Cardiac muscle cell (in vitro differentiated cells and primary cell): ENCODE results near the gene KCTD1. TPM values are rescaled to one million over a fixed set of nuclear protein-coding genes. Genes with fewer than 3 reads are reported as not detected.

Source experiments
- DNase-seq, 2 donors: peaks; one replicate each; pipeline versions ENCODE4 v3.0.0 to v3.0.0-alpha.2; 2010 to 2017; ENCODE audit warnings: low read depth in 1 of 2, low spot score in 1 of 2
- H3K27ac ChIP-seq: fragments of 200-600 bp; sonication (generic); 2 replicates; pipeline ENCODE4 v1.5.1; 2016
- H3K27me3 ChIP-seq: fragments of 200-600 bp; sonication (generic); 2 replicates; pipeline ENCODE4 v1.6.0; 2016; ENCODE audit warnings: control low read depth
- H3K36me3 ChIP-seq: fragments of 200-600 bp; sonication (generic); 2 replicates; pipeline ENCODE4 v1.5.1; 2016; ENCODE audit warnings: control low read depth
- H3K4me1 ChIP-seq: fragments of 200-600 bp; sonication (generic); 2 replicates; pipeline ENCODE4 v1.8.1; 2017; ENCODE audit warnings: low read depth, mild to moderate bottlenecking, mixed run types
- H3K4me3 ChIP-seq: fragments of 200-600 bp; sonication (generic); 2 replicates; pipeline ENCODE4 v1.5.1; 2016; ENCODE audit warnings: mild to moderate bottlenecking
- H3K9me3 ChIP-seq: fragments of 200-600 bp; sonication (generic); 2 replicates; pipeline ENCODE4 v1.5.1; 2017; ENCODE audit warnings: low read depth, mild to moderate bottlenecking, control low read depth
- polyA plus RNA-seq: library from polyadenylated mRNA; unstranded; fragments of >200 nt; fragmentation: Nextera tagmentation; extraction: Ambion mirVana; gene quantifications from 2 replicates; pipeline ENCODE4 v1.2.1, GENCODE V29; 2016
- total RNA-seq: library from RNA; depleted of rRNA; stranded (reverse); fragments of >200 nt; gene quantifications from 2 replicates; pipeline ENCODE4 v1.2.3, GENCODE V29; 2016
- TF ChIP-seq, protein P1 (sequence below): IDR thresholded peaks from 2 replicates; pipeline ENCODE4 v1.5.1; 2012; ENCODE audit warnings: low read depth, mild to moderate bottlenecking, low read length

The KCTD1 gene
- total and polyA plus RNA-seq, 2 experiments from 2014 or later: 3.9 to 23.1 TPM

DNA sequence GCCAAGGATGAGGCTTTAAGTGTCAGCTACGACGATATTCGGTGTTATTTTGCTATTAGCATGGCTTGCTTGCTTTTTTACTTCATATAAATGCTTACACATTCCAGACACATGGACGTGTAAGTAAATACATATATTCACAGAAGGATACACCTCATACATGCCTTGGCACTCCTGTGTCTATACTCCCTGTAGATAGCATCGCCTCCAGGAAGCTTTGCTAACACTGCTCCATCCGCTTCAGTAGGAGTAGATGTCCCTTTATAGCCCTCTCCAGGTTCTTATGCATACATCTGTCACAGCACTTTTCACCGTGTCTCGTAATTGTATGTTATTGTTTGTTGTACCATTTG lies 27.5 kb upstream of the KCTD1 start:
- no peak overlapping the region for H3K4me3 ChIP-seq

DNA sequence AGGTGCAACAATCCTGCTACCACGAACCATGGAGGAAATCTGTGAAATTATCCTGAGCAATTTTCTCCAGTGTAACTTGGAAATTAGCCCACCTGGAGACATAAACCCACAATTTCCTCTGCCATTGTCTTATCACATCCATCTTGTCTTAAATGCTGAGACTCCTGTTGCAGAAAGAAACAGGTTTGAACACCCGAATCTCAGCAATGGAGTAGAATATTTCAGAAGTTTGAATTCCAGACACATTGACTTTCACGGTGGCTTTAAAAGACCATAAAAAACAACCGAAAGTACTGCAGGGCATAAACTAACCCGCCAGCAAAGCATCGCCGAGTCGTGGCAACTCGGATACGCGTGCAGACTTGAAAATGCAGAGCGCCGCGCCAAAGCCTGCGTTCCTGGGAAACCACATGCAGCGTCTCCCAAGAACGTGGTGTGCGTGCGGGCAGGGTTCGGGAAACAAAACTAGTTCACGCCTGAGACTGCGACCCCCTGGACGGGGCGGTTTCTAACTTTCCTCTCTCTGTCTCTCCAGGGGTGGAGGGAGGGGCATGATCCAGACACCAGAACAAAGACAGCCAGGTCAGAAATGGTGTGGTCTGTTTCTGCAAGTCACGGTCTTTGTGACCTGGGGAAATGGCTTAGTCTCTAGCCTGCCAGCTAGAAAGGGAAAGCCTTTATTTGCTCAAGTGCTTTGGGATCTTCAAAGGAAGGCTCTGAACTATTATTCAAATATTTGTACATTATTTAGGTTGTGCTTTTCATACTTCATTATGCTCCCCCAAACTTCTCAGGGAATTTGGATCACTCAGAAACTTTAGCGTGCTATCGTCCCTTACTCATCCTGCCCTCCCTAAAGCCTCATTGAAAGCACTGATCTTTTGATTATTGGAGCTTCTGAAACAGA lies 26.9 kb upstream of the KCTD1 start:
- H3K27ac ChIP-seq: no peak overlapping the region
- no peaks in the 10 kb centered on the region for H3K4me1 ChIP-seq
- no peaks in the 10 kb centered on the region for H3K9me3 ChIP-seq
- peaks cover 6% of the 10 kb centered on the region for H3K27me3 ChIP-seq
- peak overlapping the region; percentile 11 for H3K4me3 ChIP-seq
- no peaks in the 10 kb centered on the region for H3K36me3 ChIP-seq
- TF ChIP-seq, protein P1, sequence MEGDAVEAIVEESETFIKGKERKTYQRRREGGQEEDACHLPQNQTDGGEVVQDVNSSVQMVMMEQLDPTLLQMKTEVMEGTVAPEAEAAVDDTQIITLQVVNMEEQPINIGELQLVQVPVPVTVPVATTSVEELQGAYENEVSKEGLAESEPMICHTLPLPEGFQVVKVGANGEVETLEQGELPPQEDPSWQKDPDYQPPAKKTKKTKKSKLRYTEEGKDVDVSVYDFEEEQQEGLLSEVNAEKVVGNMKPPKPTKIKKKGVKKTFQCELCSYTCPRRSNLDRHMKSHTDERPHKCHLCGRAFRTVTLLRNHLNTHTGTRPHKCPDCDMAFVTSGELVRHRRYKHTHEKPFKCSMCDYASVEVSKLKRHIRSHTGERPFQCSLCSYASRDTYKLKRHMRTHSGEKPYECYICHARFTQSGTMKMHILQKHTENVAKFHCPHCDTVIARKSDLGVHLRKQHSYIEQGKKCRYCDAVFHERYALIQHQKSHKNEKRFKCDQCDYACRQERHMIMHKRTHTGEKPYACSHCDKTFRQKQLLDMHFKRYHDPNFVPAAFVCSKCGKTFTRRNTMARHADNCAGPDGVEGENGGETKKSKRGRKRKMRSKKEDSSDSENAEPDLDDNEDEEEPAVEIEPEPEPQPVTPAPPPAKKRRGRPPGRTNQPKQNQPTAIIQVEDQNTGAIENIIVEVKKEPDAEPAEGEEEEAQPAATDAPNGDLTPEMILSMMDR: no peak
- DNase-seq: peak; percentile 42 to 68

More for the DNA sequence above, 27.5 kb upstream of the KCTD1 start:
- no peak for DNase-seq
- Histone ChIP-seq H3K4me1 (no peaks in the 10 kb centered on the region), H3K9me3 (no peaks in the 10 kb centered on the region), H3K27me3 (peaks cover 6% of the 10 kb centered on the region), H3K27ac (no peak overlapping the region), H3K36me3 (no peaks in the 10 kb centered on the region)
- TF ChIP-seq, protein P1: no peak

DNA sequence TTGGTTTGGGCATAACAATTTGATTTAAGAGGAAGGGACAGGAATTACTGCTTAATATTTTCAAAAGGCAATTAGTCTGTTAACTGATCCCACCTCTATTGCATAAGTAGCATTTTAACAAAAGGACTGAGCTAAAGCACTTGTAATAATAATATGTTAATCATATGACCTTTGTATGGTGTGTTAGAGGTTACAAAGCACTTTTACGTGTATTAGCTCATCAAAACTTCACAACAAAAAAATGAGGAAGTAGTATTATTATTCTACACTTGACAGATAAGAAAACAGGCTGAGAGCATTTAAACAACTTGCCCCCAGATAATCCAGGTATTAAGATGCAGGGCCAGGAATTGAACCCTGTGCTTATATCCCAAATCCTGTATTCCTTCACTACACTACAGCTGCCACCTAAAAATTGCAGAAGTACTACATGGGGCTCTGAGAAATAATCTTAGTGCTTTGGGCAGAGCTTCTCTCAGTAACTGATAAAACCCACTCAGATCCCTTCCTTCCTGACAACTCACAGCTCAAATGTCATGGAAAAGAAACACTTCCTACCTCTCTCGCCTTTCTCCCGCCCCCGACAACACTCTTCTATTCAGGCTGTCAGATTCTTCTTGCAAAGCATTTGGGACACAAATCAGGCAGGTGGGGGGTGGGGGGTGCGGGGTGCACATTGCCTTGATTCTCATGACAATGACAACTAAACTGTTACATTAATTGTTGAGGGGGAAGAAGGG lies 20.7 kb upstream of the KCTD1 start:
- TF ChIP-seq, protein P1: no peak
- Histone ChIP-seq H3K27ac (peak overlapping the region; percentile 37), H3K27me3 (no peaks in the 10 kb centered on the region)

DNA sequence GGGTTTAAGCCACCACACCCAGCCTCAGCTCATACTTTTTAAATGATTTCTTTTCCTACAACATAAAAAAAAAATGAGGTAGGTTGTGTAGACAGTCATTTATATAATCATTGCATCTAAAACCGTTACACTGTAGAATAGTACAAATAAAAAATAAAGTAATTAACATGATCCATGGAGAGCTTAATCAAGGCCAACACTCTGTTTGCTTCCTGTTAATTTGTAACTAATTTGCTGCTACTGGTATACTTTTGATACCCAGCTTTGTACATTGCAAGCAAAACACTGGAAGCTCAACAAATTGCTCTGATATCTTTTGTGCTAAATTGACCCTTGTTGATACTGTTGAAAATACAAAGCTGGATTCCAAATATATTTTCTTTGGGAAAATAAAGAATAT lies 20.2 kb upstream of the KCTD1 start:
- Histone ChIP-seq H3K4me3 (no peak overlapping the region), H3K4me1 (peaks cover 9% of the 10 kb centered on the region), H3K27me3 (no peaks in the 10 kb centered on the region), H3K36me3 (no peaks in the 10 kb centered on the region), H3K9me3 (no peaks in the 10 kb centered on the region), H3K27ac (no peak overlapping the region)
- TF ChIP-seq, protein P1: no peak
- no peak for DNase-seq

More for the DNA sequence above, 20.7 kb upstream of the KCTD1 start:
- no peak overlapping the region for H3K4me3 ChIP-seq
- no peaks in the 10 kb centered on the region for H3K9me3 ChIP-seq
- H3K36me3 ChIP-seq: no peaks in the 10 kb centered on the region
- H3K4me1 ChIP-seq: peaks cover 9% of the 10 kb centered on the region
- peak in 1 of 2 donors; percentile 59 for DNase-seq

DNA sequence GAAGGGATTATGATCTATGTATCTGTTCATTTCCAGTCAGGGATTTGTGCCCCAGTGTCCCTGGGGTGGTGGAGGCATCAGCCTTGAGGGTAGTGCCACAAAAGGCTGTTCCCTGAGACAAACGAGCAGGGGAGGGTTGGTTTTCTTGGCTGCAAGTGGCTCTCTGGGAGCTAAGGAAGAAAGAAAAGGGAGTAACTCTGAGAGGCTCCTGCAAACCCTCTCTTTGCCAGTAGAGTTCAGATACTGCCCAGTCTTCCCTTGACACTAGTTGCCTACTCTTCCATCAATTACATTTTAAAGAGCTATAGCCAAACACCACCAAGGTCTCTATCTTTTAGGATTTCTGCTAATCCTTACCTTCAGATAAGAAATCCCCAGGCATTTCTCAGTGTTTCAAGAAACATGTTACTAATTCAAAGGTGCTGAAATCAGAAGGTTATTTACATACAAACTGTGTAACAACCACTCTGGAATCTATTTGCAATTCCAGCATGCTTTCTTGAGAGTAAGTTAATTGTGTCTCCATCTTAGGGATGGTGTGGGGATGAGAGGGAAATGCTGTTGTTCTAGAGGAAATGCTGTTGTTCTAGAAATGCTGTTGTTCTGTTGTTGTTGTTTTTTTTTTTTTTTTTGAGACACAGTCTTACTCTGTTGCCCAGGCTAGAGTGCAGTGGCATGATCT lies 18.7 kb upstream of the KCTD1 start:
- TF ChIP-seq, protein P1: no peak
- no peak overlapping the region for H3K4me3 ChIP-seq
- H3K27ac ChIP-seq: no peak overlapping the region
- no peak for DNase-seq
- no peaks in the 10 kb centered on the region for H3K9me3 ChIP-seq
- H3K4me1 ChIP-seq: peaks cover 9% of the 10 kb centered on the region
- no peaks in the 10 kb centered on the region for H3K36me3 ChIP-seq
- H3K27me3 ChIP-seq: no peaks in the 10 kb centered on the region
